ENCODE results near the gene TAS2R41. TPM values are rescaled to one million over a fixed set of nuclear protein-coding genes. Genes with fewer than 3 reads are reported as not detected.
A peak's percentile ranks its signal among the peaks of the same experiment; 100 is the strongest.
"Not testable (repeated sequence)": the region's sequence is repeated elsewhere in the genome, so short reads cannot be mapped to it uniquely, and the experiment has no call there.

Gene TAS2R41
- polyA plus RNA-seq, 1 donor (not counting 4 experiments of a cell fraction or from before 2014, with no cell fraction given), result not detected

- Histone ChIP-seq H3K9me3 (ENCODE audit: control insufficient read depth, low read depth, low read length) (no peaks in the 10 kb centered on the region), H3K36me3 (ENCODE audit: control insufficient read depth in 2 of 2, extremely low read depth in 1 of 2, insufficient read depth in 2 of 2, low read length in 2 of 2) (no peaks in the 10 kb centered on the region), H3K27ac (ENCODE audit: control insufficient read depth, insufficient read depth, low read length) (no peak overlapping the region), H3K27me3 (ENCODE audit: control insufficient read depth, extremely low read depth, insufficient read depth, low read length) (no peaks in the 10 kb centered on the region), H3K4me3 (ENCODE audit: control insufficient read depth in 2 of 3, extremely low read depth in 1 of 3, insufficient read depth in 2 of 3, low read depth in 1 of 3, low read length in 3 of 3) (no peak overlapping the region), H3K4me1 (ENCODE audit: control insufficient read depth, extremely low read depth, insufficient read depth, low read length) (peaks cover 6% of the 10 kb centered on the region), H3K4me2 (ENCODE audit: control insufficient read depth, extremely low read depth, insufficient read depth, low read depth, low read length) (no peak overlapping the region), H3K79me2 (ENCODE audit: control insufficient read depth, insufficient read depth, low read length) (no peaks in the 10 kb centered on the region), H3K9me1 (ENCODE audit: control insufficient read depth, extremely low read depth, insufficient read depth, low read length) (no peaks in the 10 kb centered on the region), H3K9ac (ENCODE audit: control insufficient read depth, extremely low read depth, insufficient read depth, low read length) (no peak overlapping the region), H2AFZ (ENCODE audit: control insufficient read depth, low read length) (no peak overlapping the region), H4K20me1 (ENCODE audit: control insufficient read depth, extremely low read depth, insufficient read depth, low read length) (no peaks in the 10 kb centered on the region)
- no peak for TF ChIP-seq CTCF (optimal IDR thresholded peaks at IDR 0.05 in 1 of 3, IDR thresholded peaks at IDR 0.05 in 1 of 3, conservative IDR thresholded peaks at IDR 0.05 in 1 of 3; ENCODE audit: extremely low read depth in 1 of 3, insufficient read depth in 2 of 3, low read length in 3 of 3)
- TF ChIP-seq EZH2 (IDR thresholded peaks at IDR 0.05; ENCODE audit: low read length), result no peak
- DNase-seq (ENCODE audit: low read depth, low spot score), result no peak
- dilution Hi-C loops (cut with MboI; ENCODE audit: extremely low pct_ligation_motif_present, low sequenced_read_pairs), result no loop called here
- FAIRE-seq, result no peak
Observed at GRCh38 chr7:143518941-143519340, 41.3 kb downstream of the TAS2R41 start.

- H3K9me1 ChIP-seq (ENCODE audit: control insufficient read depth, extremely low read depth, insufficient read depth, low read length), result no peaks in the 10 kb centered on the region
- H3K4me2 ChIP-seq (ENCODE audit: control insufficient read depth, extremely low read depth, insufficient read depth, low read depth, low read length), result no peak overlapping the region
- no peak for FAIRE-seq
Observed at GRCh38 chr7:143519411-143520131, 41.9 kb downstream of the TAS2R41 start.

GRCh38 chr7:143522309-143522916 is 44.7 kb downstream of the TAS2R41 start:
- H4K20me1 ChIP-seq (ENCODE audit: control insufficient read depth, extremely low read depth, insufficient read depth, low read length); DNase-seq (ENCODE audit: low read depth, low spot score); H3K4me2 ChIP-seq (ENCODE audit: control insufficient read depth, extremely low read depth, insufficient read depth, low read depth, low read length); H3K4me3 ChIP-seq (ENCODE audit: control insufficient read depth in 2 of 3, extremely low read depth in 1 of 3, insufficient read depth in 2 of 3, low read depth in 1 of 3, low read length in 3 of 3); H3K4me1 ChIP-seq (ENCODE audit: control insufficient read depth, extremely low read depth, insufficient read depth, low read length); H3K9me3 ChIP-seq (ENCODE audit: control insufficient read depth, low read depth, low read length); dilution Hi-C loops (cut with MboI; ENCODE audit: extremely low pct_ligation_motif_present, low sequenced_read_pairs); H3K36me3 ChIP-seq (ENCODE audit: control insufficient read depth in 2 of 2, extremely low read depth in 1 of 2, insufficient read depth in 2 of 2, low read length in 2 of 2); H3K27ac ChIP-seq (ENCODE audit: control insufficient read depth, insufficient read depth, low read length); H3K27me3 ChIP-seq (ENCODE audit: control insufficient read depth, extremely low read depth, insufficient read depth, low read length); H3K79me2 ChIP-seq (ENCODE audit: control insufficient read depth, insufficient read depth, low read length); H3K9ac ChIP-seq (ENCODE audit: control insufficient read depth, extremely low read depth, insufficient read depth, low read length); H2AFZ ChIP-seq (ENCODE audit: control insufficient read depth, low read length); H3K9me1 ChIP-seq (ENCODE audit: control insufficient read depth, extremely low read depth, insufficient read depth, low read length): not testable (repeated sequence)
- FAIRE-seq, result peak; percentile 92

More at GRCh38 chr7:143519411-143520131, 41.9 kb downstream of the TAS2R41 start:
- Histone ChIP-seq H3K9ac (ENCODE audit: control insufficient read depth, extremely low read depth, insufficient read depth, low read length) (no peak overlapping the region), H3K4me1 (ENCODE audit: control insufficient read depth, extremely low read depth, insufficient read depth, low read length) (peaks cover 6% of the 10 kb centered on the region), H4K20me1 (ENCODE audit: control insufficient read depth, extremely low read depth, insufficient read depth, low read length) (no peaks in the 10 kb centered on the region), H3K27ac (ENCODE audit: control insufficient read depth, insufficient read depth, low read length) (no peak overlapping the region), H3K4me3 (ENCODE audit: control insufficient read depth in 2 of 3, extremely low read depth in 1 of 3, insufficient read depth in 2 of 3, low read depth in 1 of 3, low read length in 3 of 3) (no peak overlapping the region), H2AFZ (ENCODE audit: control insufficient read depth, low read length) (no peak overlapping the region), H3K9me3 (ENCODE audit: control insufficient read depth, low read depth, low read length) (no peaks in the 10 kb centered on the region), H3K36me3 (ENCODE audit: control insufficient read depth in 2 of 2, extremely low read depth in 1 of 2, insufficient read depth in 2 of 2, low read length in 2 of 2) (no peaks in the 10 kb centered on the region), H3K27me3 (ENCODE audit: control insufficient read depth, extremely low read depth, insufficient read depth, low read length) (no peaks in the 10 kb centered on the region), H3K79me2 (ENCODE audit: control insufficient read depth, insufficient read depth, low read length) (no peaks in the 10 kb centered on the region)
- no peak for DNase-seq (ENCODE audit: low read depth, low spot score)
- no peak for TF ChIP-seq CTCF (optimal IDR thresholded peaks at IDR 0.05 in 1 of 3, IDR thresholded peaks at IDR 0.05 in 1 of 3, conservative IDR thresholded peaks at IDR 0.05 in 1 of 3; ENCODE audit: extremely low read depth in 1 of 3, insufficient read depth in 2 of 3, low read length in 3 of 3)
- no peak for TF ChIP-seq EZH2 (IDR thresholded peaks at IDR 0.05; ENCODE audit: low read length)
- dilution Hi-C loops (cut with MboI; ENCODE audit: extremely low pct_ligation_motif_present, low sequenced_read_pairs), result no loop called here
